ENCODE data around the gene CDK14.

The CDK14 gene

GRCh38 chr7:90595801-90596670 is at the start of gene CDK14:
Gene CDK14 (plus strand): TSS chr7:90596321. CDS start chr7:90596628, 307 bp downstream.
- DNase-seq (ENCODE audit: low read depth), result no peak

GRCh38 chr7:90551036-90551435 is 45.1 kb upstream of the CDK14 start:
- no peak for DNase-seq (ENCODE audit: low read depth)

GRCh38 chr7:90552521-90552920 is 43.6 kb upstream of the CDK14 start:
- no peak for DNase-seq (ENCODE audit: low read depth)

- DNase-seq (ENCODE audit: low read depth), result no peak
These were observed 35.4 kb upstream of the CDK14 start for GRCh38 chr7:90560730-90561129.

GRCh38 chr7:90563286-90563685 is 32.8 kb upstream of the CDK14 start:
- no peak for DNase-seq (ENCODE audit: low read depth)

GRCh38 chr7:90564455-90564854 is 31.7 kb upstream of the CDK14 start:
- no peak for DNase-seq (ENCODE audit: low read depth)

- no peak for DNase-seq (ENCODE audit: low read depth)
These were observed 27.9 kb upstream of the CDK14 start for GRCh38 chr7:90568213-90568612.

- DNase-seq (ENCODE audit: low read depth), result no peak
These were observed 26.8 kb upstream of the CDK14 start for GRCh38 chr7:90569368-90569767.

GRCh38 chr7:90570373-90570959 is 25.7 kb upstream of the CDK14 start:
- no peak for DNase-seq (ENCODE audit: low read depth)

- no peak for DNase-seq (ENCODE audit: low read depth)
These were observed 21.8 kb upstream of the CDK14 start for GRCh38 chr7:90574146-90574819.

- no peak for DNase-seq (ENCODE audit: low read depth)
These were observed 21.3 kb upstream of the CDK14 start for GRCh38 chr7:90574820-90575187.

GRCh38 chr7:90579181-90579688 is 16.9 kb upstream of the CDK14 start:
- DNase-seq (ENCODE audit: low read depth), result no peak

- no peak for DNase-seq (ENCODE audit: low read depth)
These were observed 16.1 kb upstream of the CDK14 start for GRCh38 chr7:90580051-90580450.

- no peak for DNase-seq (ENCODE audit: low read depth)
These were observed 14.0 kb upstream of the CDK14 start for GRCh38 chr7:90582164-90582563.

- no peak for DNase-seq (ENCODE audit: low read depth)
These were observed 11.7 kb upstream of the CDK14 start for GRCh38 chr7:90584378-90584777.

GRCh38 chr7:90586091-90586490 is 10.0 kb upstream of the CDK14 start:
- DNase-seq (ENCODE audit: low read depth), result no peak

- DNase-seq (ENCODE audit: low read depth), result no peak
These were observed 8.4 kb upstream of the CDK14 start for GRCh38 chr7:90587766-90588165.

- no peak for DNase-seq (ENCODE audit: low read depth)
These were observed 4.1 kb upstream of the CDK14 start for GRCh38 chr7:90592033-90592432.

GRCh38 chr7:90593205-90593604 is 2.9 kb upstream of the CDK14 start:
- no peak for DNase-seq (ENCODE audit: low read depth)

GRCh38 chr7:90594751-90595317 is 1.3 kb upstream of the CDK14 start:
- DNase-seq (ENCODE audit: low read depth), result peak; percentile 59

- DNase-seq (ENCODE audit: low read depth), result no peak
These were observed 750 bp upstream of the CDK14 start for GRCh38 chr7:90595342-90595800.
